Measurements from ENCODE around the gene STOM. TPM values are rescaled to one million over a fixed set of nuclear protein-coding genes. Genes with fewer than 3 reads are reported as not detected.

The STOM gene
- total and polyA plus RNA-seq, 12 donors = 104 to 389 (median 181) TPM

- peaks cover 0 to 29% (median 11%) of the 10 kb centered on the region in 9 donors for H3K36me3 ChIP-seq
- peaks cover 15 to 100% (median 96%) of the 10 kb centered on the region in 9 donors for H3K4me1 ChIP-seq
- H3K27ac ChIP-seq = peak overlapping the region; percentile 63 to 99 (median 96)
- intact Hi-C loops (cut with DNase I) = no loop called here
- no peaks in the 10 kb centered on the region for H3K9me3 ChIP-seq
- no peak for DNase-seq
- H3K27me3 ChIP-seq = no peaks in the 10 kb centered on the region
- TF ChIP-seq, protein P1, sequence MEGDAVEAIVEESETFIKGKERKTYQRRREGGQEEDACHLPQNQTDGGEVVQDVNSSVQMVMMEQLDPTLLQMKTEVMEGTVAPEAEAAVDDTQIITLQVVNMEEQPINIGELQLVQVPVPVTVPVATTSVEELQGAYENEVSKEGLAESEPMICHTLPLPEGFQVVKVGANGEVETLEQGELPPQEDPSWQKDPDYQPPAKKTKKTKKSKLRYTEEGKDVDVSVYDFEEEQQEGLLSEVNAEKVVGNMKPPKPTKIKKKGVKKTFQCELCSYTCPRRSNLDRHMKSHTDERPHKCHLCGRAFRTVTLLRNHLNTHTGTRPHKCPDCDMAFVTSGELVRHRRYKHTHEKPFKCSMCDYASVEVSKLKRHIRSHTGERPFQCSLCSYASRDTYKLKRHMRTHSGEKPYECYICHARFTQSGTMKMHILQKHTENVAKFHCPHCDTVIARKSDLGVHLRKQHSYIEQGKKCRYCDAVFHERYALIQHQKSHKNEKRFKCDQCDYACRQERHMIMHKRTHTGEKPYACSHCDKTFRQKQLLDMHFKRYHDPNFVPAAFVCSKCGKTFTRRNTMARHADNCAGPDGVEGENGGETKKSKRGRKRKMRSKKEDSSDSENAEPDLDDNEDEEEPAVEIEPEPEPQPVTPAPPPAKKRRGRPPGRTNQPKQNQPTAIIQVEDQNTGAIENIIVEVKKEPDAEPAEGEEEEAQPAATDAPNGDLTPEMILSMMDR (IDR thresholded peaks at IDR 0.05) = no peak
- H3K4me3 ChIP-seq = peak overlapping the region in 1 of 10 donors; percentile 11
- WGBS, 2 donors = 55 to 63% methylated on average over 3 of the region's 3 CpGs
- peak in 6 of 8 donors; percentile 19 to 55 (median 46) for ATAC-seq
Observed at GRCh38 chr9:121359351-121360294, 10.4 kb downstream of the STOM start.

GRCh38 chr9:121358751-121359150, 11.3 kb downstream of the STOM start:
- no peaks in the 10 kb centered on the region for H3K9me3 ChIP-seq
- ATAC-seq (no peak), DNase-seq (no peak)
- TF ChIP-seq, protein P1 (IDR thresholded peaks at IDR 0.05) = no peak
- H3K4me3 ChIP-seq = peak overlapping the region in 1 of 10 donors; percentile 0
- peak overlapping the region; percentile 63 to 99 (median 96) for H3K27ac ChIP-seq
- H3K36me3 ChIP-seq = peaks cover 0 to 38% (median 14%) of the 10 kb centered on the region in 9 donors
- 46 to 48% methylated on average over 3 of the region's 3 CpGs for WGBS, 2 donors
- peaks cover 15 to 100% (median 96%) of the 10 kb centered on the region in 9 donors for H3K4me1 ChIP-seq
- no peaks in the 10 kb centered on the region for H3K27me3 ChIP-seq
- intact Hi-C loops (cut with DNase I) = no loop called here

DNA sequence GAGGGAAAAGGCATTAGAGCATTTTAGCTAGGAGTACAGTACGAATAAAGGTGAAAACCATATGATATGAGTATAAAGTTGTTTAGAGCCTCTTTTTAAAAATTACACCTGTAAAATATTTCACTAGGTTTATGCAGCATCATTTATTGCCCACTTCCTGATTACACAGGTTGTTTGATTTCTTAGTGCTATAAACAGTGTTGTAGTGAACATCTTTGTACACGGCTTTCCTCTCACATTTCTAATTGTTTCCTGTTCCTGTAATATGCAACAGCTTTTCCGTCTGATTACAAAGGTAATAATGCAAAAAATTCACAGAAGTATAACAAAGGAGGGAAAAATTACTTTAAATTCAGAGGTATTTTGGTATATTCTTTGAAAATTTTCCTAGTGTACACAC, 13.0 kb downstream of the STOM start:
- H3K27me3 ChIP-seq = no peaks in the 10 kb centered on the region
- DNase-seq = no peak
- intact Hi-C loops (cut with DNase I) = no loop called here
- no peak overlapping the region for H3K4me3 ChIP-seq
- H3K4me1 ChIP-seq = peaks cover 13 to 100% (median 96%) of the 10 kb centered on the region in 9 donors
- no peaks in the 10 kb centered on the region for H3K9me3 ChIP-seq
- peak overlapping the region in 9 of 10 donors; percentile 64 to 99 (median 91) for H3K27ac ChIP-seq
- peaks cover 0 to 54% (median 23%) of the 10 kb centered on the region in 9 donors for H3K36me3 ChIP-seq
- TF ChIP-seq, protein P1 (IDR thresholded peaks at IDR 0.05) = no peak
- 62 to 71% methylated on average over 3 of the region's 3 CpGs for WGBS, 2 donors
- ATAC-seq = no peak

DNA sequence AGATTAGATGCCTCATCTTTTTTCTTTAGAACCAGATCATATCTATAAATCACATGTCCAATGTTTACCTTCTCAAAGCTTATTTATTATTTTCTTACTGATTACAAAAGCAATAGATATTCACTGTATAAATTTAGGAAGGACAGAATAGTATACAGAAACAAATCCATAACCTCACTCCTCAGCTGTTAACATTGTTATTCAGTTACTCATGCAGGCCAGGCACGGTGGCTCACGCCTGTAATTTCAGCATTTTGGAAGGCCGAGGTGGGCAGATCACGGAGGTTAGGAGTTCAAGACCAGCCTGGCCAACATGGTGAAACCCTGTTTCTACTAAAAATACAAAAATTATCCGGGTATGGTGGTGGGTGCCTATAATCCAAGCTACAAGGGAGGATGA, 15.3 kb downstream of the STOM start:
- peak overlapping the region; percentile 14 to 99 (median 90) for H3K27ac ChIP-seq
- TF ChIP-seq, protein P1 (IDR thresholded peaks at IDR 0.05) = no peak
- H3K4me1 ChIP-seq = peaks cover 19 to 100% (median 96%) of the 10 kb centered on the region in 9 donors
- H3K4me3 ChIP-seq = no peak overlapping the region
- intact Hi-C loops (cut with DNase I) = no loop called here
- H3K27me3 ChIP-seq = no peaks in the 10 kb centered on the region
- H3K36me3 ChIP-seq = peaks cover 0 to 71% (median 28%) of the 10 kb centered on the region in 9 donors
- ATAC-seq (no peak), DNase-seq (no peak)
- H3K9me3 ChIP-seq = no peaks in the 10 kb centered on the region
- 73 to 74% methylated on average over 5 of the region's 5 CpGs for WGBS, 2 donors
